GM19455 (cell line): ENCODE data around the gene MYO3B.
"Not testable (repeated sequence)": the region's sequence is repeated elsewhere in the genome, so short reads cannot be mapped to it uniquely, and the experiment has no call there.

Source experiments
- ATAC-seq: cut with Tn5 transposase; IDR thresholded peaks from one replicate; pipeline ENCODE4 v1.9.1; 2021; ENCODE audit not compliant: unreplicated experiment

The MYO3B gene

GRCh38 chr2:170255971-170256370, 78.0 kb downstream of the MYO3B start:
- no peak for ATAC-seq

GRCh38 chr2:170258382-170258781, 80.4 kb downstream of the MYO3B start:
- no peak for ATAC-seq

- no peak for ATAC-seq
Observed at GRCh38 chr2:170260188-170260587, 82.2 kb downstream of the MYO3B start.

- no peak for ATAC-seq
Observed at GRCh38 chr2:170261566-170261965, 83.6 kb downstream of the MYO3B start.

- ATAC-seq: no peak
Observed at GRCh38 chr2:170262343-170262742, 84.4 kb downstream of the MYO3B start.

- ATAC-seq: no peak
Observed at GRCh38 chr2:170262806-170263205, 84.9 kb downstream of the MYO3B start.

GRCh38 chr2:170263728-170264521, 86.0 kb downstream of the MYO3B start:
- not testable (repeated sequence) for ATAC-seq

- no peak for ATAC-seq
Observed at GRCh38 chr2:170264522-170264860, 86.5 kb downstream of the MYO3B start.

GRCh38 chr2:170264865-170265264, 86.9 kb downstream of the MYO3B start:
- no peak for ATAC-seq

GRCh38 chr2:170265321-170265720, 87.4 kb downstream of the MYO3B start:
- ATAC-seq: no peak

- no peak for ATAC-seq
Observed at GRCh38 chr2:170266358-170266757, 88.4 kb downstream of the MYO3B start.

GRCh38 chr2:170267071-170267470, 89.1 kb downstream of the MYO3B start:
- no peak for ATAC-seq

GRCh38 chr2:170270278-170270864, 92.4 kb downstream of the MYO3B start:
- no peak for ATAC-seq

GRCh38 chr2:170271340-170271739, 93.4 kb downstream of the MYO3B start:
- no peak for ATAC-seq

GRCh38 chr2:170276056-170276455, 98.1 kb downstream of the MYO3B start:
- no peak for ATAC-seq

GRCh38 chr2:170276925-170277629, 99.1 kb downstream of the MYO3B start:
- ATAC-seq: no peak

GRCh38 chr2:170277951-170278350, 100.0 kb downstream of the MYO3B start:
- ATAC-seq: no peak

- not testable (repeated sequence) for ATAC-seq
Observed at GRCh38 chr2:170279615-170280014, 101.7 kb downstream of the MYO3B start.

GRCh38 chr2:170282851-170283250, 104.9 kb downstream of the MYO3B start:
- no peak for ATAC-seq

- no peak for ATAC-seq
Observed at GRCh38 chr2:170284205-170284604, 106.3 kb downstream of the MYO3B start.

- ATAC-seq: no peak
Observed at GRCh38 chr2:170288859-170289258, 110.9 kb downstream of the MYO3B start.

- ATAC-seq: no peak
Observed at GRCh38 chr2:170291474-170291873, 113.5 kb downstream of the MYO3B start.
